ENCODE results near the gene NDST1.
"Not testable (repeated sequence)": the region's sequence is repeated elsewhere in the genome, so short reads cannot be mapped to it uniquely, and the experiment has no call there.

NDST1 gene

DNA sequence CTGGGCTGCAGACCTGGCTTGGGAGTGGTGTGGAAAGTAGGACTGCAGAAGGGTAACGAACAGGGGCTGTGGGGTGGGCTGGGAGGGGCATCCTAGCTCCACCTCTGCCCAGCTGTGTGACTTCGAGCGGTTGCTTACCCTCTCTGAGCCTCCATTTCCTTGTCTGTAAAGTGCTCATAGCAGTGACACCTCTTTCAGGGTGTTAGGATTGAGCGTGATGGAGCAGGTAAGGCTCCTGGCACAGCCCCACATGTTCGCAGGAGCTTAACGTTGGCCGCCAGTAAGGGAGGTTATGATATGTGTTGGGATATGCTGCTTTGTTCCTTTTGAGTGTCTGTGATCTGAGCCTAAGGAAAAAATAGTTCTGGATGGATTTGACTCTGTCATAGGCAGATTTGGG, 2.1 kb downstream of the NDST1 start:
- no peak for DNase-seq

DNA sequence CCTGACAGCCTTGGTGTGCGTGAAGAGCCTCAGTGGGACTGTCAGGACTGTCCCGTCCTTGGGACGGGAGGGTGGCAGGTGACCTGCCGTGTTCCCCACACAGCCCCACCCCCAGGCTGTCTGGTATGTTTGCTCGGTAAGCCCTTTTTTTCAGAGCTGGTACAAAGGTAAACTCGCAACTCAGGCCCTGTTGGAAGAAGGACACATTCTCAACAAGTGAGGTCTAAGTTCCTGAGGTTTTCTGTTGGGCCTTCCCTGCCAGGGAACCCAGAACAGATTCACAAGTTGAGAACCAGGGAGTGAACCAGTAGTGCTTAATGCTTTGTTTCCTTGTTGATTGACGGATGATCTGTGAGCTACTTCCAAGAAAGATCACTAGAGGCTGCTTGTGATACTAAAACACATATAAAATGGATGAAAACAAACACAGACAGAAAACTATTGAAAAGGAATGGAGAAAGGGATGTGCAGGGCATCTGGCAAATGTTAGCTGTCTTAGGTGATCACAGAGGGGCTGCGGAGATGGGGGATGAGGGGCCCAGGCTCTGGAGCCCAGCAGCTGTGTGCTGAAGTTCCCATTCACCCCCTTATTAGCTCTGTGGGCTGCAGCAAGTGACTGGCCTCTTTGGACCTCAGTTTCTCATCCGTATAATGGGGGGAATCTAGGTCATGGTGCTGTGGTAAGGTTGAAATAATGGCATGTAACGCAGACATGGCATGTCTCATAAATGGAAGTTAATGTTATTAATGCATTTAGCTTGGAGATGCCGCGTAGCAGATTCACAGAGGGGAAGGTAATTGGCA, 2.7 kb downstream of the NDST1 start:
- DNase-seq, result no peak

DNA sequence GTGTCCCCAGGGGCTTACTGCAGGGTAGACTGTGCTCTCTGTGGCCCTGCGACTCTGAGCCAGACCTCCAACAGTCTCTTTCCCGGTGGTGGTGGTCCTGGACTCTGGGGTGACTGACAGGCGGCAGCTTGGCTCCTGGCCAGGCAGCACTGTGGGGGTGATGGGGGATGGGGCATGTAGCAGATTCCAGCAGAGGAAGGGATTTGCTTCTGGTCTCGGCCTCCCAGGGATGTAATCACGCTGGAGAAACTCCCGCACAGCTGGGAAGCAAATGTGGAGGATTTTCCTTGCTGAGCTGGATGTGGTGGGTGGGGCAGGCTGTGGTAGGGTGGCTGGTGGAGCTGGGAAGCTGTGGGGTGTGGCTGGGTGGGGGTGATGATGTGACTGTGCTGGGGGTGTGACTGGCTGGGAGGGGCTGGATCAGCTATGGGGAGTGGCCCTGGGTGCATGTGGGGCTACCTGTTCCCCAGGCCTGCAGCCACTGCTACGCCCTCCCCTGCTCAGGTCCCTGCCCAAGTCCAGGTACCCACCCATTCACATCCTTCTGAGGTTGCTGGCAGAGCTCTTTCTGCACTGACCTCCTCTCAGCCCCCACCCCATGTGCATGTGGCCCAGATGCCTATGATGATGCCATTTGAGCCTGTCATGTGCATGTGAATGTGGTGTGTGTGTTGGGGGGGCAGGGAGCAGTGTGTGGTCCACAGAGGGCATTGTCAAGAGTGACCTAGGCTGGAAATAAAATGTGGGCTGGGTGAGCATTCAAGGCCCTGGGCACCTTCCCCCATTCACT, 3.8 kb downstream of the NDST1 start:
- DNase-seq, result no peak

DNA sequence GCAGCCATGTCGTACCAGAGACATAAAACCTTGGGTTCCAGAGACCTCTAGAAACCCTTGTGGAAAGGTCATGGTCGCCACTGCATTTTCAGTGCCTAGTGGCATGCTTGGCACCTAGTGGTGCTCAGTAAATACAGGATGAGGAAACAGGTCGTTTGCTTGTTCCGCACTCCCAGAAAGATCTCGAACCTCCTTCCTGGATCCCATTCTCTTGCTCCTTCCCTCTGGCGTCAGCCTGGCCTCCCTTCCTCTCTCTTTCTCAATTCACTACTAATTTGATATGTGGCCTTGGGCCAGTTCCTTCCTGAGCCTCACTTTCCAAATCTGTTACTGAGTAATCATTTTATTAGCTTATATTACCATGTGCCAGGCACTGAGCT, 4.4 kb downstream of the NDST1 start:
- DNase-seq, result no peak

DNA sequence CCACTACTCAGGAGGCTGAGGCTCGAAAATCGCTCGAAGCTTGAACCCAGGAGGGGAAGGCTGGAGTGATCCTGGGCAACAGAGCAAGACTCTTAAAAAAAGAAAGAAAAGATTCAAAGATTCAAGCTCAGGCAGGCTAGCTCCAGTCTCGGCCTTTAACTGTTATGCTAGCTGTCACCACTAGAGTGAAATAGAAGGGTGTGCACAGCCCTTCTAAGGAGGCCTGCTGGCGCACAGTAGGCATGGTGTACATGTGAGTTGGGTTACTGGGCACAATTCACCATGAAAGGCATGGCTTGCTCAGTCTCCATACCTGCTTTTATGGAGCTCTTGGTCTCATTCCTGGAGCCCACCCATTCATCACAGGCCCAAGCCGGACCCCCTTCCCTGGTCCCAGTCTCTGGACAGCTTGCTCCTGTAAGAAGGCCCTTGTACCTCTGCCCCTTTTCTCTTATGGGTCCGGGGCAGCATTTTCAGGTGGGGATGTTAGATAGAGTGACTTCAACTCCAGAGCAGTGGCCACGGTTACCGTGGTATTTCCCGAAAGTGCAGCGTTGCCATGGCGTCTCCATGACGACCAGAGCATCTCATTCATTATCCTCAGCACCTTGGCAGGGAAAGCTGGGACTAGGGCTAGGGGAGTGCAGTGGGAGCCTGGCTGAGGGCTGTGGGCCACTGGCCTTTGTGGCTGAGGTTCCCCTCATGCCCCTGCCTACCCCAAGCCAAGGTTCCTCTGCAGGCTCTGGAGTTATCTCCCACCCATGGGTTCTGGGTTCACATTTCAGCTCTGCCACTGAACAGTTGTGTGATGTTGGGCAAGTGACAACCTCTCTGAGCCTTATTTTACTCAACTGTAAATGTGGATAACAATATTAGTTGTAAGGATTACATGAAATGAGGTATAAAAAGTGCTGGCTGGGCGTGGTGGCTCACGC, 5.7 kb downstream of the NDST1 start:
- no peak for DNase-seq

DNA sequence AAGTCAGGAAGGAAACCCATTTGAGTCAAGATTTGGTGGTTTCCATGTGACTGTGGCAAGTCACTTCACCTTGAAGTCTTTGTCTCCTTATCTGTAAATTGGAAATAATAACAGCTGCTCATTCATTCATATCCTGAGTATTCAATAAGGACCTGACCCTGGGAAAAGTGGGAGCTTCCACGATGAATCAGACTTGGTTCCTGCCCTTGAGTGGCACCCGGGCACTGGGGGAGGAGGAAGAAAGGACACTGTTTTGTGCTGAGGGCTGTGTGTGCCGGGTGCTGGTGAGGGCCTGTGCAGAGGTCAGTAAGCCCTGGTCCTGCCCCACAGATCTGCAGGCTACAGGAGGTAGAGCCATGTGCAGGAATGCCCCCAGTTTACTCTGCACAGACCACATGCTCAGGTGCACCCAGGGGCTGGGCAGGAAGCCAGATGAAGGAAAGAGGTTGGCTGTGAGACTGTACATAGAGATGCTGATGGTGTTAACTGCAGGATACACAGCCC, 6.8 kb downstream of the NDST1 start:
- no peak for DNase-seq

DNA sequence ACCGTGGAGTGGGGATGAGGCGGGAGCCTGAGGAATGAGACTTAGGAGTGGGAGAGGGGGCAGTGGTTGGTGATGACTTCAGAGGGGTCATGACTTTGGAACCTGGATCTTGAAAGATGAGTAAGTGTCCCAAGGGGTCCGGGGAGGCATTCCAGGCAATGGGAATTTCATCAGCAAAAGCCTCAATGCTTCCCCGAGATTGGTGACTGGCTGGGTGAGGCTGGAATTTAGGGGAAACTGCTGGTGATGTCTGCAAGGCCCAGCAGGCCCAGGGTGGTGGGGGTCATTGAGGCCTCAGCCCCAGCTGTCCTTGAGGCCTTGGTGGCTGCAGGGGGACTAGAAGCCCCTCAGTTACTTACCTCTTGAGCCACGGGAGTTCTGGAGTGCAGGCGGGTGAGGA, 7.5 kb downstream of the NDST1 start:
- DNase-seq, result no peak

DNA sequence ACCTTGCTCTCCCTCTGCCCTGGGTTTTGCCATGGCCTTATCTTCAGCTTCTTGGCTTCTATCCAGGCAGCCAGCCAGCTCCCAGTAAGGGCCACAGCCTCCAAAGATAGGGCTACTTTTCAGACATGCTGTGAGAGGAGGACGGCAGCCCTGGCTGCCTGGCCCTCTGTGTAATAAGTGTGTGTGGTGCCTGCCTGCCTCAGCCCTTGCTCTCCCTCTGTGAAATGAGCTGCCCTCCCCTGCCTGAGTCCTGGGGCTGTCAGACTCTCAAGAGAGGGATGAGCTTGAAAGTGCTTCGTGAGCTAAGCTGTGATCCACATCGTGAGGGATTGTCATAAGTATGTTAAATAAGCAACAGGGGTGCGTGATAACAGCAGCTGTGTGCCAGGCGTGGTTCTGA, 8.1 kb downstream of the NDST1 start:
- no peak for DNase-seq

DNA sequence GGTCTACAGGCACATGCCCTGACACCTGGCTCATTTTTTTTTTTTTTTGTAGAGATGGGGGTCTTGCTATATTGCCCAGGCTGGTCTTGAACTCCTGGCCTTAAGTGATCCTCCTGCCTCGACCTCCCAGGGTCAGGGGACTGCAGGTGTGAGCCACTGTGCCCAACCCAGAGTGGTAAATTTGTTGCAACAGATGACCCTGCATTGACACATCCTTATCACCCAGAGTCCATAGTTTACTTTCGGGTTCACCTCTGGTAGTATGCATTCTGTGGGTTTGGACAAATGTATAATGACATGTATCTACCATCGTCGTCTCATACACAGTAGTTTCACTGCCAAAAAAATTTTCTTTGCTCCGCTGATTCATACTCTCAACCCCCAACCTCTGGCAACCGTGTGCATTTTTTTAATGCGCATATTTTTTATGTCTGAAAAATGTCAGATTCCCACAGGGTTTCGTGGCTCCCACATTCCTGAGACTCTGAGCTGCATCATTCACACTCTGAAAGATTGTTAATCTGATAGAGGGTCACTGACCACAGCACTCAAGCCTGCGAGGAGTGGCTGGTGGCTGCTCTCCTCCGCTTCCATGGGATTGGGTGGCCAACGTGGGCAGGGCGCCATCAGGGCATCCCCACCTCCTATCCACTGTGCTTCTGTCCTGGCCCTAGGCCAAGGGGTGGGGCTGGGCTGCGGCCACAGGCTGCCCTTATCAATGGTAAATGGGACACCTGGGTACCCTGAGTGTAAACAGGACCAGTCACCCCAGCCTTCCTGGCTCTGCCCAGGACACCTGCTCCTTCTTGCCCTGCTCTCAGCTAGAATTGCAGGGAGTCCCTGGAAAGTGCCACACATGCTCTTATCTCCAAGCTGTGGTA, 9.6 kb downstream of the NDST1 start:
- no peak for DNase-seq

DNA sequence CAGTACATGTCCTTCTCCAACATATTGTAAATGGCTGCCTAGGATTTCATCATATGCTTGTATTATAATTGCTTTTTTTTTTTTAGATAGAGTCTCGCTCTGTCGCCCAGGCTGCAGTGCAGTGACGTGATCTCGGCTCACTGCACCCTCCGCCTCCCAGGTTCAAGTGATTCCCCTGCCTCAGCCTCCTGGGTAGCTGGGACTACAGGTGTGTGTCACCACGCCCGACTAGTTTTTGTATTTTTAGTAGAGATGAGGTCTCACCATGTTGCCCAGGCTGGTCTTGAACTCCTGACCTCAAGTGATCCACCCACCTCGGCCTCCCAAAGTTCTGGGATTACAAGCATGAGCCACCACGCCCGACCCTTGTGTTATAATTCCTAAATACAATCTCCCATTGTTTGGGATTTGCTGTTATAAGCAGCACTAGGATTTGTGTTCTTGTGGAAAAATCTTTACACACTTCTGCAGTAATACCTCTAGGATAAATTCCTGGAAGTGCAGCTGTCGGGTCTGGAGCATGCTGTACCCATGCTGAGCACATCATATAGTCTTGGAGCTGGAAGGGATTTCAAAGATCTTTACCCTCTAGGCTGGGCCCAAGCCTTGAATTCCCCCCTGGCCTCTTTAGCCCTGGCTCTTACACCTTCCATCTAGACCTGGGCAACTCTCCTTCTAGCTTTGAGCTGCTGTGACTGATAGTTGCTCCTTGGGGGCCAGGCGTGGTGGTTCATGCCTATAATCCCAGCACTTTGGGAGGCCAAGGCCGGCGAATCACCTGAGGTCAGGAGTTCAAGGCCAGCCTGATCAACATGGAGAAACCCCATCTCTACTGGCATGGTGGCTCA, 11.0 kb downstream of the NDST1 start:
- DNase-seq, result not testable (repeated sequence)

DNA sequence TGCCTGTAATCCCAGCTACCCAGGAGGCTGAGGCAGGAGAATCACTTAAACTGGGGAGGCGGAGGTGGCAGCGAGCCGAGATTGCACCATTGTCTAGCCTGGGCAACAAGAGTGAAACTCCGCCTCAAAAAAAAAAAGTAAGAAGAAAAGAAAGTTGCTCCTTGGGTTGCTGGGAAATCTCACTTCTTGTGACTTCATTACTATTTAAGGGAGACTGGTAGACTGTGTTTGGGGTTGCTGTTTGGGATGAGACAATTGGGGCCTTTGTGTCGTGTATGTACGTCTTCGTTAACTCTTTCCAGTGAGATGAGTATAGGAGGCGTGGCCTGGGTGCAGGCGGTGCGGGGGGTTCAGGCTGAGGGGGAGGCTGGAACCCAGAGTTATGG, 11.6 kb downstream of the NDST1 start:
- no peak for DNase-seq

DNA sequence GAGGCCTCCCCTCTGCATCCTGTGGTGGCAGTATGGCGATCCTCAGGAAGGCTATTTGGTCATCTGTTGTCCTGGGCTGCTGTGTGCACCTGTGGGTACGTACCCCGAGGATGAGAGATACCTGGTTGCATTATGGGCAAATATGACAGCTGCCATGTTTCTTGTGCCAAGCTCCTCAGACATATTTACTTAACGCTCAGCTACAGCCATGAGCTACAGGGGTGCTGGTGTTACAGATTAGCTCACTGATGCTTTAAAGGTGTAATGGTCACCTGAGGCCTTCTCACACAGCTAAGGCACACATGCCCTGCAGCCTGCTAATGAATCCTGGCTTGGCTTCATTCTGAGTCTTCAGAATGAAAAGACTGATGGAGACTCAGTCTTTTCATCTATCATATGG, 12.0 kb downstream of the NDST1 start:
- no peak for DNase-seq

DNA sequence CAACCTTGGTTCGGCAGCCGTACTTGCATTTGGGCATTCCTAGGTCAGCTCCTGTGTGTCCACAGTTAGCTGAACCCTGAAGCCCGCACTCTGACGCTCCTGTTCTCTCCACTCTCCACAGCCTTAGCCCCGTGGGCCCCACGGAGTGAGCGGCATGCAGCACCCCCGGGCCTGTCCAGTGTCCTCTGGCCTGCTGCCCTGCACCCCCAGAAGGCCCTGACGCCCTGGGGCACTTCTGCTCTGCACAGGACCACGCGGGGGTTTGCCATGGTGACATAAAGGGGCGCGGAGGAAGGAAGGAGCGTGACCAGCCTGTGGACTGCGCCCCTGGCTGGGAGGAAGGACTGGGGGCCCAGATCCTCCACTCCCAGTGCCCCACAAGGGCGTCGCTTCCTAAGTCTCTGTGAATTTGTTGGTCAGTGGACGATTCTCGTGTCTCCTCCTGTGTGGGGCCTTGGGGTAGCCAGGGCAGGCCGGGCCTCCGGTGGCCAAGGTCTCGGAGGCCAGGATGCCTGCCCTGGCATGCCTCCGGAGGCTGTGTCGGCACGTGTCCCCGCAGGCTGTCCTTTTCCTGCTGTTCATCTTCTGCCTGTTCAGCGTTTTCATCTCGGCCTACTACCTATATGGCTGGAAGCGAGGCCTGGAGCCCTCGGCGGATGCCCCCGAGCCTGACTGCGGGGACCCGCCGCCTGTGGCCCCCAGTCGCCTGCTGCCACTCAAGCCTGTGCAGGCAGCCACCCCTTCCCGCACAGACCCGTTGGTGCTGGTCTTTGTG, 13.0 kb downstream of the NDST1 start:
- DNase-seq, result no peak

DNA sequence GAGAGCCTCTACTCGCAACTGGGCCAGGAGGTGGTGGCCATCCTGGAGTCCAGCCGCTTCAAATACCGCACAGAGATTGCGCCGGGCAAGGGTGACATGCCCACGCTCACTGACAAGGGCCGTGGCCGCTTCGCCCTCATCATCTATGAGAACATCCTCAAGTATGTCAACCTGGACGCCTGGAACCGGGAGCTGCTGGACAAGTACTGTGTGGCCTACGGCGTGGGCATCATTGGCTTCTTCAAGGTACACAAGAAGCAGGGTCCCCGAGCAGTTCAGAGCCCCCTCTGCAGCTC, 13.5 kb downstream of the NDST1 start:
- DNase-seq, result no peak

DNA sequence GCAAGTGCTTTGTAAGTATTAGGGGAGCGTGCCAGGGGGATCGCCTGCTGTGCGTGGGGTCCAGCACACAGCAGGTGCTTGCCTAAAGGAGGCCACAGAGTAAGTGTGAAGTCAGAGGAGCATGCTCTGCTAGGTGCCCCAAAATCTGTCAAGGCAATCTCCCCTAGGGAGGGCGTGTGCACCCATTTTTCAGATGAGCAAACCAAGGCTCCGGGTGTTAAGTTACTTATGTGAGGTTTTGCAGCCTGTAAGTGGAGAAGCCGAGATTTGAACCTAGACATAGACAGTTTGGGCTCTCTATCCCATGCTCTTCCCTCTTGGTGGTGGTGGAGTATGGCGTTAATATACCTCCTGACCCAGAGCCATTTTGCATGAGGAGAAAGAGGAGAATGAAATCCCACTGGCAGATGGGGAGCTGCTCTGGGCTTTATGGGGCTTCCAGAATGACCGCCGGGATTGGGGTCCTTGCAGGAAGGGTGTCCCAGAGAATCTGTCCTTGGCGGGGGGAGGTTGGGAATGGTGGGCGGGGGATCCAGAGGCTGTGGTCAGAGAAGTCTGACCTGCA, 14.1 kb downstream of the NDST1 start:
- DNase-seq, result no peak

DNA sequence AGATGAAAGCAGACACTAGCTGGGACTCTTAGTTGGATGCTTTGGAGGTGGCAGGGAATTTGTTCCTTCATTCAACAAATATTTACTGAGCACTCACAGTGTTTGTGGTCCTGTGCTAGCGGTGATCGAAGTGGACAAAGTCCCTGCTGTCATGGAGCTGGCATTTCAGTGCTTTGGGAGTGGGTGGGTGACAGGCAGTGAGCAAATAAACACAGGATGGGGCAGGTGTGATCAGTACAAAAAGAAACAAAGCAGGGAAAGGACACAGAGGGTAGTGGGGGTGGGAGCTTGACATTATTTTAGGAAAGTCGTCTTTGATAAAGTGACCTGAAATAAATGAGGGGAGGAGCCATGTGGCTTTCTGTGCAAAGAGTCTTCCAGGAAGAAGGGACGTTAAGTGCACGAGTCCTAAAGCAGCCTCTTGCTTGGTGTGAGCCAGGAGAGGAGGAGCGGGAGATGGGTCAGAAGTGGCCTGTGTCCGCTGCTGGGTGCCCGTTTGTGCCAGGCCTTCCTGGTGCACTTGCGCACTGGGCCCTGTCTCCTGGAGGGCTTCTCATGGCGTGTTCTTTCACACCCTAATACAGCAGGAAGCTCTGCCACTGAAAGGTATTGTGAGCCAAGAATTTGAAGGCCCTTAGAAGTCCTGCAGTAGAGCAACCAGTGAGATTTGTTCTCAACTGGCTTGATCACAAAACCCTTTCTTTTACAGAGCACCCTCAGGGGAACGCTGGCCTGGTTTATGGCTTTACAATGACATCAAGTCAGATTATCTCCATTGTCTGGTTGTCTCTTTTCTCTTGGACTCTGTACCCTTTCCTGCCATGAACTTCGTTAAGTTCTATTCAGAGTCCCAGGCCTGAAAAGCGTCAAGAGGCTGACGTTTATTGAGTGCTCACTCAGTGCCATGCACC, 14.8 kb downstream of the NDST1 start:
- DNase-seq, result no peak

DNA sequence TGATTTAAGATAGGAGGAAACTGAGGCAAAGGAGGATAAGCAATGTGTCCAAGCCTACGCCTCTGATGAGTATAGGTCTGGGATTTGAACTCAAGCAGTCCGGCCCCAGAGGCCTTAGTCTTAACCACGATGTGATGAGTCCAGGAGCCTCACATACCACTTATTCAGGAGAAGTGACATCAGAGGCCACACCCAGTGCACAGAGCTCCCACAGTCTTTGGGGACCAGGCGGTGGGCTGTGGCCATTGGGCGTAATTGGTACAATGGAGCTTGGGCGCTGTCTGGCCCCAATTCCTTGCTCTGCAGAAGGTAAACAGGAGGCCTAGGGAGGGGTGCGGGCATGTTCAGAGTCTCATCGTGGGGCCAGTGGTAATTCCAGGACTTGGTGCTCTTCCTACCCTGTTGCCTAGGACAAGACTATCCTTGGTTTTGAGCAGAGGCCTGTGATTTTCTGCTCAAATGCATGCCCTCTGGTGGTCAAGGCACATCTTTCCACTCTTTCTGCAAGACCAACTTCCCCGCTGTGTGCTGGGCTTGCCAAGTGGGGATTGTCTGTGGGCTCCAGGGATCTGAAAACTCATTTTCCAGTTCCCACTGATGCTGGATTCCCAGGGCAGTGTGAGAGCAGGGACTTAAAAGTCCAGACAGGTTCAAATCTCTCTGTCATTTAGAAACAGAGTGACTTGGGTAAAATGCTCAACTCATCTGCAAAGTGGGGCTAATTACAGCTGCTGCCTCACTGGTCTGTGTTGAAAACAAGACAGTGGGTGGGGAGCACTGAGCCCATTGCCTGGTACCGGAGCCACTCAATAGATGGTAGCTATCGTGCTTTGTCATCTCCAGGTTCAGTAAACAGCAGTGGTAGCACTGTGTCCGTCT, 15.8 kb downstream of the NDST1 start:
- peak; percentile 34 for DNase-seq

DNA sequence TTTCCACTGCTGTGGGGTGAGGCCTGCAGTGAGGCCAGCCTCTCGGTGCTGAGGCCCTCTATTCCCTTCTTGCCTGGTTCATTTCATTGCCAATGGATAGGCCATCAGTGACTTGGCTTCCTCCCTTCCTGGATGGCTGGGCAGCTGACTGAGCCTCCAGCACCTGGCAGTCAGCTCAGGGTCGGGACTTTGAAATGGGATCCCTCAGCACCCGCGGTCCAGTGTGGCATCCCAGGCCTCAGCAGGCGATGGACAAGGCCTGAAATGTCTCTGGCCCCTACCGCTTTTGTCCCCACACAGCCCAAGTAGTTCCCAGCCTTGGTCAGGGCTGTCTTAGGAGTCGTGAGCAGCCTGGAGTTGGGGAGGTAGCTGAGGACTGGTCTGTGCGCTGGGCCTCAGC, 17.2 kb downstream of the NDST1 start:
- no peak for DNase-seq
